ENCODE results near the gene BCLAF3. TPM values are rescaled to one million over a fixed set of nuclear protein-coding genes. Genes with fewer than 3 reads are reported as not detected.
A peak's percentile ranks its signal among the peaks of the same experiment; 100 is the strongest.

Gene BCLAF3
- total and polyA plus RNA-seq, 9 of the 15 experiments (the other 6 are each of a cell fraction or from before 2014, with no cell fraction given) = 0.73 to 4.6 (median 2.5) TPM

- 0 out of 3 replicates have a peak, but pooled peaks cover 2% of the 10 kb centered on the region for H3K36me3 ChIP-seq (ENCODE audit: control insufficient read depth, insufficient read depth, low read length)
Measured at GRCh38 chrX:19968276-19968675, 22.6 kb downstream of the BCLAF3 start.

GRCh38 chrX:19966056-19966455 is 24.8 kb downstream of the BCLAF3 start:
- Histone ChIP-seq H3K4me2 (ENCODE audit: insufficient read depth, low read length) (no peak overlapping the region), H3K9ac (ENCODE audit: insufficient read depth in 1 of 2, low read depth in 2 of 2, low read length in 2 of 2) (no peak overlapping the region), H3K9me3 (replicated peaks; ENCODE audit: control insufficient read depth, insufficient read depth, low read depth, low read length) (no peaks in the 10 kb centered on the region), H2AFZ (ENCODE audit: low read depth, low read length) (no peak overlapping the region), H3K4me1 (replicated peaks in 1 of 2; ENCODE audit: control insufficient read depth in 2 of 2, insufficient read depth in 2 of 2, low read length in 2 of 2) (no peaks in the 10 kb centered on the region; a peak in 2 of 5 replicates), H3K4me3 (no peak overlapping the region), H3K27ac (ENCODE audit: extremely low read depth, low read depth, low read length) (no peak overlapping the region), H3K27me3 (ENCODE audit: control insufficient read depth in 2 of 2, insufficient read depth in 2 of 2, low read length in 2 of 2) (no peaks in the 10 kb centered on the region), H4K20me1 (replicated peaks; ENCODE audit: control insufficient read depth, insufficient read depth, low read length) (no peaks in the 10 kb centered on the region), H3K79me2 (ENCODE audit: control insufficient read depth, insufficient read depth, low read length) (no peaks in the 10 kb centered on the region), H3K36me3 (ENCODE audit: control insufficient read depth, insufficient read depth, low read length) (0 out of 3 replicates have a peak, but pooled peaks cover 2% of the 10 kb centered on the region), H3K9me1 (ENCODE audit: control insufficient read depth, insufficient read depth, low read length) (no peaks in the 10 kb centered on the region)
- intact Hi-C loops (cut with micrococcal nuclease) (no loop called here), in situ Hi-C loops (cut with MboI) (no loop called here)
- CTCF ChIA-PET (ENCODE audit: low intra/inter-chr PET ratio) = no interaction called here
- POLR2A ChIA-PET = no interaction called here
- DNase-seq (ENCODE audit: extremely low read depth in 1 of 4, low spot score in 3 of 4) (no peak), ATAC-seq (no peak), FAIRE-seq (no peak)
- no peak for TF ChIP-seq ZNF311 (CRISPR knock-in tag; IDR thresholded peaks at IDR 0.05)
- TF ChIP-seq TCF7L2 (IDR thresholded peaks at IDR 0.05; ENCODE audit: low read depth, low read length) = no peak
- TF ChIP-seq ELF4 (CRISPR knock-in tag; IDR thresholded peaks at IDR 0.05) = no peak
- TF ChIP-seq TCF15 (CRISPR knock-in tag; IDR thresholded peaks at IDR 0.05) = no peak
- TF ChIP-seq SREBF1 (IDR thresholded peaks at IDR 0.05; ENCODE audit: borderline replicate concordance, low read depth, low read length) = no peak
- TF ChIP-seq POLR2G (IDR thresholded peaks at IDR 0.05; ENCODE audit: low read depth, low read length) = no peak
- TF ChIP-seq ZNF79 (CRISPR knock-in tag; IDR thresholded peaks at IDR 0.05; ENCODE audit: low read depth) = no peak
- TF ChIP-seq MYNN (IDR thresholded peaks at IDR 0.05) = no peak
- no peak for TF ChIP-seq MYNN (CRISPR knock-in tag; IDR thresholded peaks at IDR 0.05)
- TF ChIP-seq ZNF707 (CRISPR knock-in tag; conservative IDR thresholded peaks at IDR 0.05) = no peak
- TF ChIP-seq NFE2 (IDR thresholded peaks at IDR 0.05; ENCODE audit: low read depth) = no peak
- TF ChIP-seq ZBTB8A (IDR thresholded peaks at IDR 0.05; ENCODE audit: partially characterized antibody) = no peak
- no peak for TF ChIP-seq ZNF764 (CRISPR knock-in tag; IDR thresholded peaks at IDR 0.05; ENCODE audit: low read depth)
- no peak for TF ChIP-seq KAT2B (IDR thresholded peaks at IDR 0.05; ENCODE audit: low read depth, low read length)
- TF ChIP-seq ZNF197 (CRISPR knock-in tag; IDR thresholded peaks at IDR 0.05; ENCODE audit: low read depth) = no peak
- 75% methylated on average over 1 of the region's 1 CpG for WGBS (ENCODE audit: insufficient coverage, low coverage, missing lambda C conversion rate)
- no TSS peak for BruUV-seq (replicated peaks)

More at GRCh38 chrX:19968276-19968675, 22.6 kb downstream of the BCLAF3 start:
- Histone ChIP-seq H3K27me3 (ENCODE audit: control insufficient read depth in 2 of 2, insufficient read depth in 2 of 2, low read length in 2 of 2) (no peaks in the 10 kb centered on the region), H2AFZ (ENCODE audit: low read depth, low read length) (no peak overlapping the region), H3K79me2 (ENCODE audit: control insufficient read depth, insufficient read depth, low read length) (no peaks in the 10 kb centered on the region), H3K4me3 (no peak overlapping the region), H3K9me1 (ENCODE audit: control insufficient read depth, insufficient read depth, low read length) (no peaks in the 10 kb centered on the region), H3K4me1 (replicated peaks in 1 of 2; ENCODE audit: control insufficient read depth in 2 of 2, insufficient read depth in 2 of 2, low read length in 2 of 2) (no peaks in the 10 kb centered on the region; a peak in 2 of 5 replicates), H3K9me3 (replicated peaks; ENCODE audit: control insufficient read depth, insufficient read depth, low read depth, low read length) (no peaks in the 10 kb centered on the region), H4K20me1 (replicated peaks; ENCODE audit: control insufficient read depth, insufficient read depth, low read length) (no peaks in the 10 kb centered on the region), H3K9ac (ENCODE audit: insufficient read depth in 1 of 2, low read depth in 2 of 2, low read length in 2 of 2) (no peak overlapping the region), H3K4me2 (ENCODE audit: insufficient read depth, low read length) (no peak overlapping the region), H3K27ac (ENCODE audit: extremely low read depth, low read depth, low read length) (no peak overlapping the region)
- in situ Hi-C loops (cut with MboI) = no loop called here
- TF ChIP-seq CBFA2T3 (IDR thresholded peaks at IDR 0.05) (0 out of 2 replicates have a peak, but pooled peaks have one; percentile 13), ZNF384 (IDR thresholded peaks at IDR 0.05; ENCODE audit: low read depth, low read length) (no peak)
- WGBS (ENCODE audit: insufficient coverage, low coverage, missing lambda C conversion rate) = 9% methylated on average over 6 of the region's 6 CpGs
- POLR2A ChIA-PET = no interaction called here
- ATAC-seq = peak; percentile 40
- CTCF ChIA-PET (ENCODE audit: low intra/inter-chr PET ratio) = no interaction called here
- no TSS peak for BruUV-seq (replicated peaks)
- peak in 2 of 4 experiments; percentile 5 to 40 for DNase-seq (ENCODE audit: extremely low read depth in 1 of 4, low spot score in 3 of 4)
- no peak for FAIRE-seq
- intact Hi-C loops (cut with micrococcal nuclease) = no loop called here

Measured in K562 (cell line).